SK-N-DZ (cell line): ENCODE data around the gene NEURL4. TPM values are rescaled to one million over a fixed set of nuclear protein-coding genes. Genes with fewer than 3 reads are reported as not detected.
"Not testable (repeated sequence)": the region's sequence is repeated elsewhere in the genome, so short reads cannot be mapped to it uniquely, and the experiment has no call there.

ENCODE experiments used
- DNase-seq: peaks from one replicate; pipeline ENCODE4 v3.0.0-alpha.2; 2015; ENCODE audit warnings: low spot score
- polyA plus RNA-seq, 2 experiments: library from polyadenylated mRNA; depleted of rRNA; stranded (reverse); fragments of >200 nt; gene quantifications; 2 replicates each; pipeline ENCODE4 v1.2.3, GENCODE V29; 2014

The NEURL4 gene
- polyA plus RNA-seq (2014; cell fraction: cytosol; rRNA removed), result 22.0 and 26.4 TPM in 2 replicates
- 175 and 247 TPM in 2 replicates for polyA plus RNA-seq (2014; cell fraction: nucleus; rRNA removed)

DNA sequence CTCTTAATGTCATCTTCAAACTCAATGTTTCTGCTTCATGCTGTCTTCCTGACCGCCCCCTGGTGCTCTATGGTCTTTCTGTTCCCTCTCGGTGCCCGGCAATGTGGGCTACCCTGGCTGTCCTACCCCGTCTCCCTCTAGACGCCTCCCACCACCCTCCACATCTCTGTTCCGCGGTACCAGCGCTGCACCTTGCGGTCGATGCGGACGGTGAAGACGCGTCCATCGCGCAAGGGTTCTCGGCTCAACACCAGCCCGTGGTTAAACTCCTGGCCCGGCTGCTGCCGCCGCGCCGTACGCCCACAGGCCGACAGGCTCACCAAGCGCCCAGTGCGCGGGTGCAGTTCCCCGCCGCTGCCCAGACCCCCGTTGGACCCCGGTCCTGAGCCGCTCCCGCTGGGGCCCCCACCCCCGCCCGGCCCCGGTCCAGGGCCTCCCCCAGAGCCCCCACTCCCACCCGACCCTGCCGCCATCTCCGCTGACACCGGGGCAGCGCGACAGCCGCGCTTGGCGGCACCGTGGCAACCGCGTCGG lies at the start of gene NEURL4:
NEURL4 (minus strand) TSS at position 496 of the 534 bp plus-strand sequence; CDS start at position 473, 23 bp downstream.
- DNase-seq, result no peak

DNA sequence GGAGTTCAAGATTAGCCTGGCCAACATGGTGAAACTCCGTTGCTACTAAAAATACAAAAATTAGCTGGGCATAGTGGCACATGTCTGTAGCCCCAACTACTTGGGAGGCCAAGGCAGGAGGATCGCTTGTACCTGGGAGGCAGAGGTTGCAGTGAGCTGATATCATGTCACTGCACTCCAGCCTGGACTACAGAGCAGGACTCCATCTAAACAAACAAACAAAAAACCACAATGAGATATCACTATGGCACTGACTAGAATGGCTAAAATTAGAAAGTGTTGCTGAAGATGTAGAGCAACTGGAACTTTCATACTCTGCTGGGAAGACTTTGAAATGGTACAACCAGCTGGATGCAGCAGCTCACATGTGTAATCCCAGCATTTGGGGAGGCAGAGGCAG lies 45.2 kb upstream of the NEURL4 start:
- no peak for DNase-seq

DNA sequence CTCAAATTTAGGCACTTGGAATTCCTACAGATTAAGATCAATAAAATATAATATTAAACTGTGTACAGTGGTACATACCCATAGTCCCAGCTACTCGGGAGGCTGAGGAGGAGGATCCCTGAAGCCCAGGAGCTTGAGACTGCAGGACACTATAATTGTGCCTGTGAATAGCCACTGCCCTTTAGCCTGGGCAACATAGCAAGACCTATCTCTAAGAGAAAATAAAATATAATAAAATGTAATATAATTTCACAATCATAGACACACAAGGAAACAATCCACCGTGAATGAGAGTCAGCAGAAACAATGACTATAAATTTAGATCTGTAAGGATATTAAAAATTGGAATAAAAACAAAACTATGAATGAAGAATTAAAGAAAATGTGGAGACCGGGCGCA lies 41.7 kb upstream of the NEURL4 start:
- DNase-seq, result no peak

DNA sequence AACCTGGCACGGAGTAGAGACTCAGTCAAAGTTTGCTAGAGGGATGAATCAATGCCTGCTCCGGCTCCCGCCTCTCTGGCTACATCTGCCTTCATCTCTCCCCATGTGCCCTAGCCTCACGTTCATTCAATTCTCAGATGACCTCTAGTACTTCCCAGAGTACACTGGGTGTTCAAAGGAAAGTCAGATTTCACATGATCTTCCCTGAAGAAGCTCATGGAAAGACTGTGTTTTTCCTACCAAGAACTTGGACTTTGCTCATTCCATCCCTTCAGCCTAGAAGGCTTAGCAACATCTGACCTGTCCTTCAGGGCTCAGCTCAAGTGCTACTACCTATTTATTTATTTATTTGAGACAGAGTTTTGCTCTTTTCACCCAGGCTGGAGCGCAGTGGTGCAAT lies 40.7 kb upstream of the NEURL4 start:
- DNase-seq, result no peak

DNA sequence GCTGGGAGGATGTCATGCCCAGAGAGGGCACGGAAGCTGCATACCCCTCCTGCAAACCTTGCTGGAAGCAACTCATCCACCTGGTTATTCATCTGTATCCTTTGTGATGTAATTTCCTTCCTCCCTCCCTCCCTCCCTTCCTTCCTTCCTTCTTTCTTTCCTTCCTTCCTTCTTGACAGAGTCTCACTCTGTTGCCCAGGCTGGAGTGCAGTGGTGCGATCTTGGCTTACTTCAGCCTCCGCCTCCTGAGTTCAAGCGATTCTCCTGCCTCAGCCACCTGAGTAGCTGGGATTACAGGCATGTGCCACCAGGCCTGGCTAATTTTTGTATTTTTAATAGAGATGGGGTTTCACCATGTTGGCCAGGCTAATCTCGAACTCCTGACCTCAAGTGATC lies 39.5 kb upstream of the NEURL4 start:
- not testable (repeated sequence) for DNase-seq

DNA sequence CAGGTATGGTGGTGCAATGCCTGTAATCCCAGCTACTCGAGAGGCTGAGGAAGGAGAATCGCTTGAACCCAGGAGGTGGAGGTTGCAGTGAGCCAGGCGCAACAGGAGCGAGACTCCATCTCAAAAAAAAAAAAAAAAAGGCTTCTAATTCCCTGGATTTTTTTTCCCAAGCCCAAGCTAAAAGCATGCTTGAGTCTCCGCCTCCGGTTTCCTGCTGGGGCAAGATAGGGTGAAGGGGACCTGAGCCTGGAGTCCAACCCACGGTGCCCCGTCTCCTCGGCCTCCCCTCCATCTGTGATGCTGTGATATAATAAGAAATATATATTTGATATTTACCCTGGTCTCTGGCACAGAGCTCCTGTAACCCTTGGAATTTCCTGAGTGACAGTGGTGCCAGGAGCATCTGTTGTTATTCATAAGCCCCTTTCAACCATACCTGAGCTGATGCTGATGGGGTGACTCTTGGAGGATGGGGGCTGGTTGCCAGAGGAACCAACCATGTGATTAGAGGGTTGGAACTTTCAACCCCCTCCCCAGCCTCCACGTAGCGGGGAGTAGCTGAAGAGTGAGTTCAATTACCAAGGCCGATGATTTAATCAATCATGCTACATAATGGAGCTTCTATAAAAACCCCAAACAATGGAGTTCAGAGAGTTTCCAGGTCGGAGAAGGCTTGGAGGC lies 38.9 kb upstream of the NEURL4 start:
- no peak for DNase-seq

DNA sequence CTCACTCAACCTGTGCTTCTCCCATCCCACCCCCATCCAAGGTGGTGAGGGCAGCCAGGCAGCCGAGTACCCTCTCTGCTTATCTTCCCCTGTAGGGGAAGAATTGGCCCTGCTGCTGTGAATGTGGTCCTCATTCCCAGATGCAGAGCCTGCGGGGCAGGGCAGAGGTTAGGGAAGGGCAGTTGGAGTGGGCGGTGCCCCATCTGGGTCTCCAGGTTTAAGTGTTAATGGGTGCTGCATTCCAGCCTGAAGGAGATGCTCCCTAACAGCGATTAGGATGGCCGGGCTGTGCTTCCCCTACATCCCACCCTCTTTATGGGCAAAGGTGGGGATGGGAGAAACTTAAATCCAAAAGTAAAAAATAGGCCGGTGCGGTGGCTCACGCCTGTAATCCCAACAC lies 37.9 kb upstream of the NEURL4 start:
- DNase-seq, result no peak

DNA sequence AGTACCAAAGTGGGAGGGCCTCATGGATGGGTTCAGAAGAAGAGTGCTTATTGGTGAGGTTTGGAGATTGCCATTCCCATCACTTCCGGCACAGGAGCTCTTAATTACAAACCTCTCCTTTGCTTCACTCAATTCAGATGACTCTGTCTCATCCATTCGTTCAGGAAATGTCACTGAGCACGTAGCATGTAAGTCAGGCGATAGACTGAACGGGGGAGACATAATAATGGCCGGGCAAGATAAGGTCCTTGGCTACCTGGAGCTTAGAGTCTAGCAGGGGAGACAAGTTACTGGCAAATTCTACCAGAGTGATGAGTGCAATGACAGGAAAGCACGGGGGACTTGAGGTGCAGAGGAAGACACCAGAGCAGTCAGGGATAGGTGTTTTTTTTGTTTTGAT lies 36.8 kb upstream of the NEURL4 start:
- DNase-seq, result not testable (repeated sequence)

DNA sequence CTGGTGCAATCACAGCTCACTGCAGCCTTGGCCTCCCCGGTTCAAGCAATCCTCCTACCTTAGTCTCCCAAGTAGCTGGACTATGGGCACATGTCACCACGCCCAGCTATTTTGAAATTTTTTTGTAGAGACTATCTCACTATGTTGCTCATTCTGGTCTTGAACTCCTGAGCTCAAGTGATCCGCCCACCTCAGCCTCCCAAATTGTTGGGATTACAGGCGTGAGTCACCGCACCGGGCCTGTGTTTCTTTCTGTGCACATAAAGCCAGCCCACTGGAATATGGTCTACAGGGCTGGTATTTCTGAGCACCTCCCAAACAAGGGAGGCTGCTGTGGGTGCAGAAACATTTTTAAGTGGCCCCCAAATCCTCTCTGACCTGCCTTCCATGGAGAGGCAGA lies 34.2 kb upstream of the NEURL4 start:
- DNase-seq, result no peak

DNA sequence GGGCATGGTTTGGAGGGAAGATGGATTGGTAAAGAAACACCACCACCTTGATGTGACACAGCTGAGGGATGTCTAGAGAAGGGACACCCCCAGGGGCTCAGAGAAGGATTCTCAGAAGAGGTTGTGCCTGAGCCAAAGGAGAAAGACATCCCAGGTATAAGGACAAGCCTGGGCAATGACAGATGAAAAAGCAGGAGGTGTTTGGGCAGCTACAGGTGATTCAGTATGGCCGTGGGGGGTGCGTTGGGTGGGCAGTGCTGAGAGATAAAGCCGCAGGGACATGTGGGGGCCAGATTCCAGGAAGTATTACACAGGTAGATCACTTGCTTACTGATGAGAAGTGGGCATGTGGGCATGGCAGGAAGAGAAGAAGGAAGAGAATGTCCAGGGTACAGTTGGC lies 32.8 kb upstream of the NEURL4 start:
- DNase-seq, result no peak

DNA sequence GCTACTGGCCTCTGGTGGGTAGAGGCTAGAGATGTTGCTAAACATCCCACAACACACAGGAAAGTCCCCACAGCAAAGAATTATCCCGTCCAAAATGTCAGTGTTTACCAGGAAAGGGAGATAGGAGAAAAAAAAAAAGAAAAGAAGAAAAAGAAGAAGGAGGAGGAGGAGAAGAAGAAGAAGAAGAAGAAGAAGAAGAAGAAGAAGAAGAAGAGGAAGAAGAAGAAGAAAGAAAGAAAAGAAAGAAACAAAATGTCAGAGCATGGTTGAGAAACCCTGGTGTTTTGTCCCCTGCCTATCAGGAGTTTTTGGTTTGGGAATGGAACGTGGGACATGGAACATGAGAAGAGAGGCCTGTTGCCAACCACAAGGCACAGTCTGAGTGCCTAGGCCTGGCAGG lies 28.2 kb upstream of the NEURL4 start:
- DNase-seq, result no peak

DNA sequence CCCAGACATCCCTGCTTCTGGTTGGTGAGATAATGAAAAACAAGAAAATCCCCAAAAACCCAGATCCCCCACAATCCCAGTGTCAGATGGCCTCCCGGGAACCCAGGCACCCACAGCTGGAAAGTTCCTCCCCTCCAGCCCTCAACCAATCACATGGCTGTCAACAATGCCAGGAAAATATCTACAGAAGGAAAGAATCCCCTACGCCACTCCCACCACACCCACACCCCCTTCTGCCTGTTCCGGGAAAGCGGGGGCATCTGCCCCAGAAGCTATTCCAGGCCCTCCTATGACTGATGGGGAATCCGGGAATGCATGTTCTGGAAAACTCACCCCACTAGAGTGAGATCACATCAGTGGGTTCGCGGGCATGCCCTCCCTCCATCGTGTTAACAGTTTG lies 27.6 kb upstream of the NEURL4 start:
- DNase-seq, result no peak

DNA sequence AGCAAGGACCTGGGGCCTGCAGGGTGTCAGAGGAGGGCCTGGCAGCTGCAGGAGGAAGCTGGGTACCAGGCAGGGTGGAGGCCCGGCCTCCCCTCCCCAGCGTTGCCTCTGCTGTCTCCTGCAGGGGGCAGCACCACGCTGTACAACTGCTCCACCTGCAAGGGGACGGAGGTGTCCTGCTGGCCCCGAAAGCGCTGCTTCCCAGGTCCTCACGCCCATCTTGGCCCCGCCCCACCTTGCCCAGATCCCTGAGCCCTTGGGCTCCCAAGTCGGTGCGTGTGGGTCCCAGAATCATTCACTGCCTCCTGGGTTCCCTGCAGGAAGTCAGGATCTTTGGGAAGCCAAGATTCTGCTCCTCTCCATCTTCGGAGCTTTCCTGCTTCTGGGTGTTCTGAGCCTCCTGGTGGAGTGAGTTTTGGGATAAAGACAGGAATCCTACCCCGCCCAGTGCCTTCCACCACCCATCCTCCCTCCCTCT lies 27.0 kb upstream of the NEURL4 start:
- peak; percentile 83 for DNase-seq

DNA sequence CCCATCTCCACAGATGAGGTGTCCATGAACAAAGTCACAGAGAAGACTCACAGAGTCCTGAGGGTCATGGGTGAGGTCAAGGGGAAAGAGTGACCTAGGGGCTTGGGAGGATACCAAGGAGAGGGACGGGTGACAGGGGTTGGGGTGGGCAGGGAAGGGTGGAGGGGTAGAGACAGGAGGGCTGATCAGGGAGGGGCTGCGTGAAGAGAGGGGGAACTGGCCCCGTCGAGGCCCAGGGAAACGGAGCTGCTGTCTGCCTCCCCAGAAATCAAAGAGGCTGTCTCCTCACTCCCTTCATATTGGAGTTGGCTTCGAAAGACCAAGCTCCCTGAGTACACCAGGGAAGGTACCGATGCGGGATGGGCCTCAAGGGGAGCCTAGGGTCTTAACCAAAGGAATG lies 26.4 kb upstream of the NEURL4 start:
- no peak for DNase-seq

DNA sequence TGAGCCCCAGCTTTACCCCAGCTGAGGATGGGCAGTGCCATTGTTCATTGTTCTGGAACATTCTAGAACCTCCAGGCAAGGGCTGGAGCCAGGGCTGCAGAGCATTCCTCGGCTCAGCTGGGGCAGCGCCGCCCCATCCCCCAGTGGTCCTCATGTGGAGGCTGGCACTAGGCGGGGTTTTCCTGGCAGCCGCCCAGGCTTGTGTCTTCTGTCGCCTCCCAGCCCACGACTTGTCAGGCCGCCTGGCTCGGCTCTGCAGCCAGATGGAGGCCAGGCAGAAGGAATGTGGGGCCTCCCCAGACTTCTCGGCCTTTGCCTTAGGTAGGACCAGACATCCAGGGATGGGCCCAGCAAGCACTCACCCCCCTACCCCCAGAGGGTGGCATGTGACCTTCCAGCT lies 25.9 kb upstream of the NEURL4 start, which contains the start of gene TMEM95:
TMEM95 (plus strand) TSS at position 104 of the 400 bp plus-strand sequence; CDS start at position 153, 49 bp downstream.
- DNase-seq, result no peak

DNA sequence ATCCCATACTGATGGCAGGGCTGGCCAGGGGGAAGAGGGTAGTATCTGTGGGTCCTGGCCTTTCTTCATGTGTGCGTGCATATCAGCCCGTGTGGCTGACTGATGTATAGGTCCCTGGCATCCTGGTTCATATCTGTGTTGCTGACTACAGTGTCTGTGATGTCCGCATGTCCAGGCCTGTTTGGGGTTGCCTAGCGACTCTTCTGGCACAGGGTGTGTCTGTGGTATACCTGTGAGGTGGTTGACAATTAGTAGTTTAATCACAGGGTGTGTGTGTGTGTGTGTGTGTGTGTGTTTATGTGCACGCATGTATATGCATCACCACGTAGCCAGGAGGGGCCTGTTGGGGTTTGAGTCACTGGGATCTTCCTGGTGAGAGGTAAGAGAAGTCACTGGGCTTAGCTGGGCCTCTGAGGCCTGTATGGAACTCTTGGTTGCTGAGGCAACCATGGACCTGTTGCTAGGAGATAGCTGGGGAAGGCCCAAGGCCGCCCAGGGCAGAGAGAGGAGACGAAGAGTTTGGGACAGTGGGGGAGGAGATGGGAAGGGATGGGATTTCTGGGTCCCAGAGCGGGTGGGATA lies 25.2 kb upstream of the NEURL4 start:
- DNase-seq, result no peak

DNA sequence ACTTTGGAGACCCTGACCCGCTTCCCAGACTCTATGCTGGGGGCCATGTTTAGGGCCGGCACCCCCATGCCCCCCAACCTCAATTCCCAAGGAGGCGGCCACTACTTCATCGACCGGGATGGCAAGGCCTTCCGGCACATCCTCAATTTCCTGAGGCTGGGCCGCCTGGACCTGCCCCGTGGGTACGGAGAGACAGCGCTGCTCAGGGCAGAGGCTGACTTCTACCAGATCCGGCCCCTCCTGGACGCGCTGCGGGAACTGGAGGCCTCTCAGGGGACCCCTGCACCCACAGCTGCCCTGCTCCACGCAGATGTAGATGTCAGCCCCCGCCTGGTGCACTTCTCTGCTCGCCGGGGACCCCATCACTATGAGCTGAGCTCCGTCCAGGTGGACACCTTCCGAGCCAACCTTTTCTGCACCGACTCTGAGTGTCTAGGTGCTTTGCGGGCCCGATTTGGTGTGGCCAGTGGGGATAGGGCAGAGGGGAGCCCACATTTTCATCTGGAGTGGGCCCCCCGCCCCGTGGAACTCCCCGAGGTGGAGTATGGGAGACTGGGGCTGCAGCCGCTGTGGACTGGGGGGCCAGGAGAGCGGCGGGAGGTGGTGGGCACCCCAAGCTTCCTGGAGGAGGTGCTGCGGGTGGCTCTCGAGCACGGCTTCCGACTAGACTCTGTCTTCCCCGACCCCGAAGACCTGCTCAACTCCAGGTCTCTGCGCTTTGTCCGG lies 23.9 kb upstream of the NEURL4 start:
- DNase-seq, result no peak

DNA sequence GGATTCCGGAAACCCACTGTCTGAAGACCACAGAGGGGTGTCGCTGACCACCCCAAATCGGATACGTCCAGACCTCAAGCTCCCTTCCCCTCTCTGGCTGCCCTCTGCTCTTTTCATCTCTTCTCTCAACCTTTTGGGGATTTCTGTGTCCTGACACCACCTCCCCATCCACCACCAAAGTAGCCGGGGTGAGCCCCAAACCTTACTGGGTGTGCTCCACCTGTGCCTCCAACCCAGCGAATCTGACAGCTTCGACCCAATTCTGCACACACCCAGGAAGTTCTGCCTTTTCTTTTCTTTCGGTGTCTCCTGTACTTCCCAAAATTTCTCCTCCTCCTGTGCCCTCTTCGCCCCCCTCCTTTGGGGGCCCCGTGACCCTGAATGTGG lies 23.4 kb upstream of the NEURL4 start:
- DNase-seq, result no peak

DNA sequence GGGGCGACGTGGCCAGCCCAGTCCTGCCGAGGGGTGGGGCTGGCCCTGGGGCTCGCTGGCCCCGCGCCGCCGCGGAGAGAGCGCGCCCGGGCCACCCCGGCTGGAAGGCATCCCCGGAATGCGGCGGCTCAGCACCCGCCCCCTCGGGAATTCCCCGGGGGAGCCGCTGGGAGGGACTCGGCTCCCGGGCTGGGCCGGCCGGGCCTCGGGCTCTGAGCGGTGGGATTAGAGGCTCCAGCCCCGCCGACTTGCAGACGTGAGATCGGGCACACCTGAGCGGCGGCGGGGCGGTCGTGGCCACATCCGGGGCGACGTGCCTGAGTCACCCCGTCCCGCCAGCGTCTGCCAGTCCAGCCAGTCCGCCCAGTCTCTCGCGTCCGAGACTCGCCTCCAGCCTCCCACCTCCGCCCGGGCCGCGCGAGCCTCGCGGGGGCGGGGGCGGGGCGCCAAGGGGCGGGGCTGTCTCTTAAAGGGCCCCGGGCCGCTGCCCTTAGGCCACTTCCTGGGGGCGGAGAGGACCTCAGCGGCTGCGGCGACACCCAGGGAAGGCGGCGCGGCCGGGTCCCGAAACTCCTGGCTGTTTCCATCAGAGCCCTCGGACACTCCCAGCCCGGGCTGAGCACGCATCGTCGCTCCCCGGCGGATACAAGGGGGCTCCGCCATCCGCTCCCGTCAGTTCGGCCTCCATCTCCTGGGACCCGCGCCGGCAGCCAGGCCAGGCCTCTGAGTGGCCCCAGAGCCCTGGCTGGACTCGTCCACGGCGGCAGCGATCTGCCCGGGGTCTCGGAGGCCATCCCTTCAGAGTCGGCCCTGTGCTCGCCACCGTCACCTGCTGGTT lies 22.7 kb upstream of the NEURL4 start, which contains the start of gene KCTD11:
KCTD11 (plus strand) TSS at position 498 of the 838 bp plus-strand sequence.
- DNase-seq, result peak; percentile 79

DNA sequence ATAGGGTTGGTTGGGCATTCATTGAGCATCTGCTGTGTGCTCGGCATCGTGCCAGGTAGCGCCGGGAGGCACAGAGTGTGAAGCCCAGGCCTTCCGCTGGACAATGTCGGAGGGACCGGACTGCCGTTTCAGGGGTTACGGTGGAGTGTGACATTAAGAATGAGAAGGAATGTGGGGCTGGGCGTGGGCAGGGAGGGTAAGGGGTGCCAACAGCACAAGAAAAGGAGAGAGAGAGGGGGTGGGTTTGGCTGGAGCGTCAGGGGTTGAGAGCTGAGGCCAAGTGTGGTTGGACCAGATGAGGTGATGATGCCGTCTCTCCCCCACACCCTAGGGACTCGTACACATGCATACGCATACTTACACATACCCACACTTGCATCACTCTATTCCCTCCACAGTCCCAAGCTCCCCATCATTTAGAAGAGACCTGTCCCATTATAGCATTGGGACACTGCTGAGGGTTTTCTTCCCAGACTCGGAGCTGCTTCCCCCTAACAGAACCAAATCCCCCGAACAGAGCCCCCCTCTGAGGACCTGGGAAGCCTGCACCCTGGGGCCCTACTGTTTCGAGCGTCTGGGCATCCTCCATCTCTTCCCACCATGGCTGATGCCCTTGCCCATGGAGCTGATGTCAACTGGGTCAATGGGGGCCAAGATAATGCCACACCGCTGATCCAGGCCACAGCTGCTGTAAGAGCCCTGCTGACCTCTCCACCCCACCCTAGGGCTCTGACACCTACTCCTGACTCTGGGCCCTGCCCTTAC lies 19.5 kb upstream of the NEURL4 start:
- DNase-seq, result no peak
